HG03575 (cell line): ENCODE results near the gene METTL1.

ENCODE experiments used
- ATAC-seq: cut with Tn5 transposase; IDR thresholded peaks from one replicate; pipeline ENCODE4 v1.9.1; 2021; ENCODE audit not compliant: unreplicated experiment, insufficient number of reproducible peaks, low FRiP score; ENCODE audit errors: extremely low read depth

The METTL1 gene

GRCh38 chr12:57718641-57719528, 53.0 kb downstream of the METTL1 start:
- ATAC-seq, result no peak
